ENCODE results near the gene ARHGAP10.
"Not testable (repeated sequence)": the region's sequence is repeated elsewhere in the genome, so short reads cannot be mapped to it uniquely, and the experiment has no call there.

The ARHGAP10 gene

DNA sequence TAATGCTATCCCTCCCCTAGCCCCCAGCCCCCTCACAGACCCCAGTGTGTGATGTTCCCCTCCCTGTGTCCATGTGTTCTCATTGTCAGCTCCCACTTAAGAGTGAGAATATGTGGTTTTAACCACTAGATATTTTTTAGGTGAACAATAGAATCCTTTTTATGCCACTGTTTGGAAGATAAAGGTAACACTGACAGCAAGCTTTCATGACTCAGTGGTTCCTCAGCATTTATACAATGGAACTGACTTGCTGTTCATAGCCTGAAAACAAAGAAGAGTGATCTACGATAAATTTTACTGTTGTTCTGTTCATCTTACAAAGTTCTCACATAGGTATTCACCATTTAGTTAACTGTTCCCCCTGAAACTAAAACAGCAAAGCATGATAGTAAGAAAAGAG, 147.8 kb downstream of the ARHGAP10 start:
- Histone ChIP-seq H3K4me3 (ENCODE audit: low read depth, low read length) (no peak overlapping the region), H3K4me1 (peaks cover 8% of the 10 kb centered on the region), H3K36me3 (peaks cover 35% of the 10 kb centered on the region), H3K27me3 (no peaks in the 10 kb centered on the region), H3K9me3 (no peaks in the 10 kb centered on the region)
- TF ChIP-seq, protein P1, sequence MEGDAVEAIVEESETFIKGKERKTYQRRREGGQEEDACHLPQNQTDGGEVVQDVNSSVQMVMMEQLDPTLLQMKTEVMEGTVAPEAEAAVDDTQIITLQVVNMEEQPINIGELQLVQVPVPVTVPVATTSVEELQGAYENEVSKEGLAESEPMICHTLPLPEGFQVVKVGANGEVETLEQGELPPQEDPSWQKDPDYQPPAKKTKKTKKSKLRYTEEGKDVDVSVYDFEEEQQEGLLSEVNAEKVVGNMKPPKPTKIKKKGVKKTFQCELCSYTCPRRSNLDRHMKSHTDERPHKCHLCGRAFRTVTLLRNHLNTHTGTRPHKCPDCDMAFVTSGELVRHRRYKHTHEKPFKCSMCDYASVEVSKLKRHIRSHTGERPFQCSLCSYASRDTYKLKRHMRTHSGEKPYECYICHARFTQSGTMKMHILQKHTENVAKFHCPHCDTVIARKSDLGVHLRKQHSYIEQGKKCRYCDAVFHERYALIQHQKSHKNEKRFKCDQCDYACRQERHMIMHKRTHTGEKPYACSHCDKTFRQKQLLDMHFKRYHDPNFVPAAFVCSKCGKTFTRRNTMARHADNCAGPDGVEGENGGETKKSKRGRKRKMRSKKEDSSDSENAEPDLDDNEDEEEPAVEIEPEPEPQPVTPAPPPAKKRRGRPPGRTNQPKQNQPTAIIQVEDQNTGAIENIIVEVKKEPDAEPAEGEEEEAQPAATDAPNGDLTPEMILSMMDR (IDR thresholded peaks at IDR 0.05; ENCODE audit: low read depth, low read length) = no peak
- no peak for DNase-seq

DNA sequence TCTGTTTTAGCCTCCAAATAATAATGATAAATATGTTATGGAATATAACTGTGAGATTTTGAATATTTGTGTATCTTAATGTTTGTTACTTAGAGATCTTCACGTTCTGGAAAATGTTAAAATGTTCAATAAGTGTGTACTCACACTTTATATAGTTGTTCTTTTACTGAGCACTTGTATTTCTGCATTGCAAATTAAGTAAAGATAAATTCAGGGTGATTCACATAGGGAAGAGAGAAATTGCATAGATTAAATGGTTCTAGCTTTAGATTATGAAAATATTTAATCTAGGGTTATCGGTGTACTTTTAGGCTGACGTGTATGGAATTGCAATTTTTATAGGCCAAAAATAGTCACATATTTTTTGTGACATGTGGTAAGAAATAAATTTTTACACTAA, 148.6 kb downstream of the ARHGAP10 start:
- DNase-seq = no peak
- peaks cover 28% of the 10 kb centered on the region for H3K36me3 ChIP-seq
- H3K9me3 ChIP-seq = no peaks in the 10 kb centered on the region
- H3K4me3 ChIP-seq (ENCODE audit: low read depth, low read length) = no peak overlapping the region
- H3K4me1 ChIP-seq = peaks cover 8% of the 10 kb centered on the region
- TF ChIP-seq, protein P1 (IDR thresholded peaks at IDR 0.05; ENCODE audit: low read depth, low read length) = no peak
- H3K27me3 ChIP-seq = no peaks in the 10 kb centered on the region

DNA sequence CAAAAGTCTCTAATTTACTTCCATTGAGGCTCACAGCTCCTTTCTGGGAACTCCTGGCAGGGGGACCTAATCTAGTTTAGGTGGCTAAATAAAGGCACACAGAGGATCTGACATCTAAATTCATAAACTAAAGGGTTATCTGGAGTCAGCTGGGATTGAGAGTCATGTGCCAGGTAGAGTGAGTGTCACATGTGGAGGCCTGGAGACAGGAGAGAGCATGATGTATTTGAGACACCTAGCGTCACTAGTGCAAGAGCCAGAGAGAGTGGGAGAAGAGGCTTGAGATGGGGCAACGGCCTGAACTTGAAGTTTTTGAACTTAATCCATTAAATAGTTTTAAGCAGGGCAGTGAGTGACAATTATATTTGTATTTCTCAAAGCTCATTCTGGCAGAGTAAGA, 152.6 kb downstream of the ARHGAP10 start:
- peaks cover 22% of the 10 kb centered on the region for H3K36me3 ChIP-seq
- no peak for DNase-seq
- TF ChIP-seq, protein P1 (IDR thresholded peaks at IDR 0.05; ENCODE audit: low read depth, low read length) = no peak
- no peaks in the 10 kb centered on the region for H3K4me1 ChIP-seq
- no peak overlapping the region for H3K4me3 ChIP-seq (ENCODE audit: low read depth, low read length)
- no peaks in the 10 kb centered on the region for H3K27me3 ChIP-seq
- no peaks in the 10 kb centered on the region for H3K9me3 ChIP-seq

DNA sequence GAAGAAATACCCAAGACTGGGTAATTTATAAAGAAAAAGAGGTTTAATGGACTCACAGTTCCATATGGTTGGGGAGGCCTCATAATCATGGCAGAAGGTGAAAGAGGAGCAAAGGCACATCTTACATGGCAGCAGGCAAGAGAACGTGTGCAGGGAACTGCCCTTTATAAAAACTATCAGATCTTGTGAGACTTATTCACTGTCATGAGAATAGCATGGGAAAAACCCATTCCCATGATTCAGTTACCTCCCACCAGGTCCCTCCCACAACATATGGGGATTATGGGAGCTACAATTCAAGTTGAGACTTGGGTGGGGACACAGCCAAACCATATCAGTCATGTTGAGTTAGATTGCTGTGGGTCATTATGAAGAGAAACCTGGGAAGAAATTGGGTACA, 153.3 kb downstream of the ARHGAP10 start:
- H3K36me3 ChIP-seq = peaks cover 22% of the 10 kb centered on the region
- not testable (repeated sequence) for H3K27me3 ChIP-seq; H3K4me1 ChIP-seq; DNase-seq; H3K9me3 ChIP-seq; H3K4me3 ChIP-seq (ENCODE audit: low read depth, low read length)

DNA sequence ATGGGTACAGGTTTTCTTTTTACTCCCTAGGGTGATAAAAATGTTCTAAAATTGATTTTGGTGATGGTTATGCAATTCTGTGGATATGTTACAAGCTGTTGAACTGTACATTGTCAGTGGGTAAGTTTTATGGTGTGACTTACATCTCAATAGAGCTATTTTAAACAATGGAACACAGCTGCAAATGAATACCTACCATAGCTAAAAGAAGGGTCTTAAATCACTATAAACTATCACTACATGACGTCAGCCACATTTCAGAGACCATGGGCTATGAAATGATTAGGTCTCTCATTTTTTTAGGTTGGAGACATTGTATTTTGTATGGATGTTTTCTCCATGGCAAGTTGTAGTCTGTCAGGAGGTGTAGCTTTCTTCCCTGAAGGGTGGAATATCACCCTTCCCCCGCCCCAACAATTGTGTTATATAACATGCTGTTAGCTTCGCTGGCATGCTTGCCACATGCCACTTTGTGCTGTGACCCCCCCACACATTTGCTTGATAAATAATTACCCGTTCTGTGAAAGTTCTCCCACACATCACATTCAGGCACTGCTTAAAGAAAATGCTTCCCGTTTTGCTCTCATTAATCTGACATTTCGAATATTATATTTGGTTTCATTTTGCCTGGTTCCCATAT, 159.7 kb downstream of the ARHGAP10 start:
- peaks cover 8% of the 10 kb centered on the region for H3K36me3 ChIP-seq
- DNase-seq = no peak
- TF ChIP-seq, protein P1 (IDR thresholded peaks at IDR 0.05; ENCODE audit: low read depth, low read length) = no peak
- no peaks in the 10 kb centered on the region for H3K4me1 ChIP-seq
- no peaks in the 10 kb centered on the region for H3K9me3 ChIP-seq
- H3K27me3 ChIP-seq = no peaks in the 10 kb centered on the region
- H3K4me3 ChIP-seq (ENCODE audit: low read depth, low read length) = no peak overlapping the region

DNA sequence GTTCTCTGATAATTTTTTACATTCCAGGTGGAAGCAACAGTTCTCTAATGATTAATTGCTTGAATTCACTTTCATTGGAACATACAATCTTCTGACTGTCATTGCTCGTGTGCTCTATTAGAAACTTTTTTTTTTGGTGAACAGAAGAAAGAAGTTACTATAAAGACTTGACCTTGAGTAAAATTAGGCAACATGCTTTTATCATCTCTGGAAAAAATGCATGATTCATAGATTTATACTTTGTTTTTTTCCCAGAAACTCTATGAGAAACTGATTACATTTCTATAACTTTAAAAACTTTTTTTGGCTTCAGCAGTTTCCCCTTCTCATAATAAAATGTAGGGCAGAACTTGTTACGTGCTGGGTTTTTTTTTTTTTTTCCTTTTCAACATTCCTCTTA, 167.6 kb downstream of the ARHGAP10 start:
- H3K27me3 ChIP-seq = no peaks in the 10 kb centered on the region
- H3K36me3 ChIP-seq = no peaks in the 10 kb centered on the region
- no peak for DNase-seq
- H3K9me3 ChIP-seq = no peaks in the 10 kb centered on the region
- H3K4me1 ChIP-seq = no peaks in the 10 kb centered on the region
- TF ChIP-seq, protein P1 (IDR thresholded peaks at IDR 0.05; ENCODE audit: low read depth, low read length) = no peak
- no peak overlapping the region for H3K4me3 ChIP-seq (ENCODE audit: low read depth, low read length)
